OCI-LY1 (cell line): ENCODE measurements around the gene NEU1.

ENCODE experiments used
- H2AFZ ChIP-seq: fragments of 200-600 bp; sonication (generic), shearing (Covaris generic); 2 replicates; pipeline ENCODE4 v1.6.0; 2014; ENCODE audit warnings: antibody characterized with exemption, mild to moderate bottlenecking, low read length
- H3F3A ChIP-seq: fragments of 200-600 bp; sonication (generic), shearing (Covaris generic); 2 replicates; pipeline ENCODE4 v1.6.0; 2014; ENCODE audit warnings: mild to moderate bottlenecking, antibody characterized with exemption, low read length, moderate library complexity; ENCODE audit not compliant: insufficient read depth
- H3K27ac ChIP-seq: fragments of 200-600 bp; sonication (generic); 2 replicates; pipeline ENCODE4 v1.5.1; 2014; ENCODE audit warnings: low read length, mixed run types, mild to moderate bottlenecking, low read depth; ENCODE audit not compliant: poor library complexity, severe bottlenecking
- H3K27me3 ChIP-seq: fragments of 200-600 bp; sonication (generic); 2 replicates; pipeline ENCODE4 v1.6.0; 2014; ENCODE audit warnings: antibody characterized with exemption, mild to moderate bottlenecking, low read length, moderate library complexity; ENCODE audit not compliant: insufficient read depth
- H3K36me3 ChIP-seq: fragments of 200-600 bp; sonication (generic); 2 replicates; pipeline ENCODE4 v1.6.1; 2014; ENCODE audit warnings: mild to moderate bottlenecking, antibody characterized with exemption, low read length, moderate library complexity, mixed read lengths; ENCODE audit not compliant: insufficient read depth
- H3K4me1 ChIP-seq: fragments of 200-600 bp; sonication (generic); 2 replicates; pipeline ENCODE4 v1.5.1; 2014; ENCODE audit warnings: mild to moderate bottlenecking, low read length, moderate library complexity; ENCODE audit not compliant: insufficient read depth, severe bottlenecking
- H3K4me2 ChIP-seq: fragments of 200-600 bp; sonication (generic), shearing (Covaris generic); 2 replicates; pipeline ENCODE4 v1.6.1; 2014; ENCODE audit warnings: low read length
- H3K4me3 ChIP-seq: fragments of 200-600 bp; sonication (generic); 2 replicates; pipeline ENCODE4 v1.5.1; 2014; ENCODE audit warnings: low read length, low read depth, mild to moderate bottlenecking, mixed read lengths; ENCODE audit not compliant: poor library complexity, severe bottlenecking
- H3K79me2 ChIP-seq: fragments of 200-600 bp; shearing (Covaris generic); 2 replicates; pipeline ENCODE4 v1.6.1; 2016; ENCODE audit warnings: mixed run types, low read length, mixed read lengths; ENCODE audit not compliant: insufficient read depth
- H3K9ac ChIP-seq: fragments of 200-600 bp; sonication (generic), shearing (Covaris generic); 2 replicates; pipeline ENCODE4 v1.6.1; 2014; ENCODE audit warnings: mild to moderate bottlenecking, low read length, mixed read lengths
- H3K9me2 ChIP-seq: fragments of 200-600 bp; sonication (generic), shearing (Covaris generic); 2 replicates; pipeline ENCODE4 v1.6.1; 2014; ENCODE audit warnings: low read depth, mild to moderate bottlenecking, low read length, mixed read lengths
- H3K9me3 ChIP-seq: fragments of 200-600 bp; shearing (Covaris generic); 2 replicates; pipeline ENCODE4 v1.6.1; 2014; ENCODE audit warnings: low read length, mixed read lengths
- H4K20me1 ChIP-seq: fragments of 200-600 bp; sonication (generic), shearing (Covaris generic); 2 replicates; pipeline ENCODE4 v1.6.0; 2016; ENCODE audit warnings: mild to moderate bottlenecking, low read length; ENCODE audit not compliant: insufficient read depth
- CTCF ChIP-seq: fragments of 200-600 bp; sonication (generic), shearing (Covaris generic); IDR thresholded peaks from 2 replicates; pipeline ENCODE4 v1.5.1; 2017; ENCODE audit warnings: mild to moderate bottlenecking, antibody characterized with exemption, low read length, moderate library complexity, mixed read lengths
- EZH2 ChIP-seq: fragments of 200-600 bp; sonication (generic), shearing (Covaris generic); IDR thresholded peaks from 2 replicates; pipeline ENCODE4 v1.8.0; 2017; ENCODE audit warnings: borderline replicate concordance, mixed run types, mild to moderate bottlenecking, antibody characterized with exemption, low read length, moderate library complexity, mixed read lengths

NEU1 gene

DNA sequence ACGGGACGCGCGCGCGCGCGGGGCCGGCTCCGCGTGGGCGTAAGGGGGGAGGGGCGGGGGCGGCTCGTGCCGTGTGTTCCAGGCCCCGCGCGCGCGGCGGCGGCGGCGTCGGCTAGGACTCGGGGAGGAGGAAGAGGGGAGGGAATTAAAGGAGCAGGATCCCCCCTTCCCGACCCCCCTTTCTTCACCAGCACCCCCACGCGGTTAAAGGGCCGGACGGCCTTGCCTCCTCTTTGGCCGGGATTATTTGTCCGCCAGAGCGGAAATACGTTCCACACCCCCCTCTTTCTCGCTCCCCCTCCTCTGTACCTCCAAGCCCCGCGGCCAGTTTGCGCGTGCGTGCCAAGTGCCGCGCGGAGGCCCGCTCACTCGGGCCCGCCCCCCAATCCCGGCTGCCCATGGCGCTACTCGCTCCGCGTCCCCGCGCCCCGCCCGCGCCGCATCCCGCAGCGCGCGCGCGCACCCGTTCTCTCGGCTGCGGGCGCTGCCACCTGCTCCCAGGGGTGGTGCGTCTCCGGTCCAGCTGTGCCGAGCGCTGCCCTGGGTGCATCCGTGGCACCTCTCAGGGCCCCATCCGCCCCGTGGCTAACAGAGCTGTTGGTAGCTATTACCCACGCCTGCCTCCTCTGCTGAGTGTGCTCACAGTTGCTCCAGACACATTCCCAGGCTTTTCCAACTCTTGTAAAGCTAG is 39.5 kb upstream of the NEU1 start, which contains the start of gene ZBTB12:
Gene ZBTB12, minus strand, starts transcription at position 134 of the 691 bp plus-strand sequence. CDS start 781 bp downstream, outside the sequence.
- Histone ChIP-seq H3K9ac (peak within 1 kb of the TSS; percentile 60), H3F3A (no peaks in the 10 kb centered on the region), H3K36me3 (no peaks in the 10 kb centered on the region), H3K9me3 (no peaks in the 10 kb centered on the region), H2AFZ (no peak within 1 kb of the TSS), H3K4me3 (peak within 1 kb of the TSS; percentile 61), H3K4me2 (peak within 1 kb of the TSS; percentile 74), H3K27ac (peak within 1 kb of the TSS; percentile 42), H3K79me2 (no peaks in the 10 kb centered on the region), H3K27me3 (no peaks in the 10 kb centered on the region), H3K4me1 (peaks cover 35% of the 10 kb centered on the region), H3K9me2 (no peaks in the 10 kb centered on the region), H4K20me1 (no peaks in the 10 kb centered on the region)
- TF ChIP-seq CTCF, result no peak
- TF ChIP-seq EZH2, result no peak

DNA sequence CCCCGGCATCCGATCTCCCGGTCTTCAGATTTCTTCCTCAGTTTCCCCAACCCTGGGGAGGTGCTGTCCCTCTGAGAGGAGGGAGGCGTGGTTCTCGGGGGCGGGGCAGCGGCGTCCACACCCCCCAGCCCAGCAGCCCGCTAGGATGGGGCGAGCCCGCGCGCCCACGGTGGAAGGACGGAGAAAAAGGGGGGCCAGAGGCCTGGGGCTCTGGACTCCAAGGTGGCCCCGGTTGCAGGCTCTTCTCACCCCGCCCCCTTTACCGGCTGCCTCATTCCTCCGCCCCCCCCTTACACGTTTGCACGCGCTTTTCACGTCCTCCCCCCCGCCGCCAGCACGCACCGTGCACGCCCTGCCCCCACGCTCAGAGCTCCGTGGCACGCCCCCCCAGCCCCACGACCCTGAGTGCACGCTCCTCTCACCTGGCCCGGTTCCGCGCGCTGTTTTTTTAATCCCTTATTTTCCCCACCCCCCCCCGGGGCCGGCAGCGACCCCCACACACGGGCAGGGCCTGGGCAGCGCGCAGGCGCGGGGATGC is 38.9 kb upstream of the NEU1 start:
- no peaks in the 10 kb centered on the region for H3F3A ChIP-seq
- no peak overlapping the region for H2AFZ ChIP-seq
- H3K36me3 ChIP-seq, result no peaks in the 10 kb centered on the region
- no peaks in the 10 kb centered on the region for H3K9me2 ChIP-seq
- H3K4me1 ChIP-seq, result peaks cover 40% of the 10 kb centered on the region
- H4K20me1 ChIP-seq, result no peaks in the 10 kb centered on the region
- H3K4me2 ChIP-seq, result peak overlapping the region; percentile 74
- peak overlapping the region; percentile 61 for H3K4me3 ChIP-seq
- H3K9ac ChIP-seq, result peak overlapping the region; percentile 60
- no peaks in the 10 kb centered on the region for H3K27me3 ChIP-seq
- no peak for TF ChIP-seq CTCF
- TF ChIP-seq EZH2, result no peak
- peak overlapping the region; percentile 42 for H3K27ac ChIP-seq
- no peaks in the 10 kb centered on the region for H3K79me2 ChIP-seq
- H3K9me3 ChIP-seq, result no peaks in the 10 kb centered on the region

- peak overlapping the region; percentile 61 for H3K4me3 ChIP-seq
- peaks cover 2% of the 10 kb centered on the region; the same call in 1 of the 2 replicates for H3K36me3 ChIP-seq
- no peaks in the 10 kb centered on the region for H4K20me1 ChIP-seq
- no peaks in the 10 kb centered on the region for H3K79me2 ChIP-seq
- peak overlapping the region; percentile 60 for H3K9ac ChIP-seq
- H3K9me2 ChIP-seq, result no peaks in the 10 kb centered on the region
- no peak overlapping the region for H2AFZ ChIP-seq
- no peaks in the 10 kb centered on the region for H3F3A ChIP-seq
- TF ChIP-seq EZH2 (no peak), CTCF (no peak)
- H3K27ac ChIP-seq, result peak overlapping the region; percentile 42
- no peaks in the 10 kb centered on the region for H3K27me3 ChIP-seq
- H3K4me1 ChIP-seq, result peaks cover 45% of the 10 kb centered on the region
- peak overlapping the region; percentile 74 for H3K4me2 ChIP-seq
- H3K9me3 ChIP-seq, result no peaks in the 10 kb centered on the region
These were observed 38.3 kb upstream of the NEU1 start for GRCh38 chr6:31900917-31901414.
